HAP-1 (cell line): ENCODE data around the gene TEX261.

Experiments
- DNase-seq, 2 experiments: peaks; one replicate each; pipeline ENCODE4 v3.0.0-alpha.2; 2016 to 2020; ENCODE audit warnings: low spot score in 2 of 2
- H3K27me3 ChIP-seq: fragments of 250-450 bp; sonication (Bioruptor Pico); 2 replicates; pipeline ENCODE4 v1.5.1; 2020; ENCODE audit warnings: low read depth, mild to moderate bottlenecking, moderate library complexity
- H3K36me3 ChIP-seq: fragments of 250-450 bp; sonication (Bioruptor Pico); replicated peaks from 2 replicates; pipeline ENCODE4 v1.5.1; 2020; ENCODE audit warnings: mild to moderate bottlenecking
- H3K4me1 ChIP-seq: fragments of 250-450 bp; sonication (Bioruptor Pico); 2 replicates; pipeline ENCODE4 v1.5.1; 2020; ENCODE audit warnings: mild to moderate bottlenecking
- H3K4me3 ChIP-seq: fragments of 250-450 bp; sonication (Bioruptor Pico); 2 replicates; pipeline ENCODE4 v1.5.1; 2020; ENCODE audit warnings: mild to moderate bottlenecking, moderate library complexity
- H3K9me3 ChIP-seq: fragments of 250-450 bp; sonication (Bioruptor Pico); 2 replicates; pipeline ENCODE4 v1.5.1; 2020; ENCODE audit warnings: mild to moderate bottlenecking, moderate library complexity
- in situ Hi-C: fragments of 300-500 bp; cut with MboI; formaldehyde crosslinking; loops from 3 replicates; pipeline ENCODE4 v1.14.3; 2020; ENCODE audit warnings: low sequenced_read_pairs, inconsistent platforms, mixed read lengths

Gene TEX261

DNA sequence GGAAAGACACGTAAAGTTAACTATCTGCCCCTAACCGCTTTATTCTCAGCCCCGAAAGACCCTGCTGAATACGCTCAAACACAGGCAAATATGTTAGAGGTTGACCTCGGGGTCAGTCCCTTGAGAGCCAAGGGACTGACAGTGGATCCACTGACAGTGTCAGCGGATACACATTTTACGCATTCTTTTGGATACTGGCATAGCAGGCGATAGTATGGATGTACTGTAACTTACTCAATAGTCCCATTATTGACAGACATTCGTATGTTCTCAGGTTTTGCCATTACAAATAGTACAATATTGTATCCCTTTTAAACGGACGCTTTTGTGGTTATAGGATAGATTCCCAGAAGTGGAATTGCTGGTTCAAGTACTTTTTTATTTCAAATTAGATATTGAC, 45.6 kb downstream of the TEX261 start:
- in situ Hi-C loops, result loop anchor here (5.0 to 25.0 kb wide), 4 partner anchors 77 to 637 kb away; partner anchors contain the start of genes FAM136A and FIGLA
- H3K36me3 ChIP-seq, result no peaks in the 10 kb centered on the region

GRCh38 chr2:70948337-70949003, 46.2 kb downstream of the TEX261 start:
- peak overlapping the region; percentile 25 for H3K4me3 ChIP-seq
- peaks cover 20% of the 10 kb centered on the region for H3K4me1 ChIP-seq
- H3K27me3 ChIP-seq, result peaks cover 4% of the 10 kb centered on the region
- DNase-seq, result peak; percentile 53 to 94
- no peaks in the 10 kb centered on the region for H3K36me3 ChIP-seq
- no peaks in the 10 kb centered on the region for H3K9me3 ChIP-seq
- in situ Hi-C loops, result loop anchor here (5.0 to 25.0 kb wide), 4 partner anchors 76 to 636 kb away; partner anchors contain the start of genes FAM136A and FIGLA

More for the DNA sequence above, 45.6 kb downstream of the TEX261 start:
- Histone ChIP-seq H3K27me3 (peaks cover 10% of the 10 kb centered on the region), H3K9me3 (no peaks in the 10 kb centered on the region), H3K4me3 (no peak overlapping the region), H3K4me1 (peaks cover 20% of the 10 kb centered on the region)
- DNase-seq, result no peak

- DNase-seq, result no peak
- H3K9me3 ChIP-seq, result no peaks in the 10 kb centered on the region
- no peaks in the 10 kb centered on the region for H3K27me3 ChIP-seq
- in situ Hi-C loops, result loop anchor here (5.0 to 25.0 kb wide), 4 partner anchors 75 to 635 kb away; partner anchors contain the start of genes FAM136A and FIGLA
- H3K36me3 ChIP-seq, result no peaks in the 10 kb centered on the region
- H3K4me3 ChIP-seq, result peak overlapping the region; percentile 25
- peaks cover 20% of the 10 kb centered on the region for H3K4me1 ChIP-seq
Observed at GRCh38 chr2:70947556-70948184, 47.0 kb downstream of the TEX261 start.

DNA sequence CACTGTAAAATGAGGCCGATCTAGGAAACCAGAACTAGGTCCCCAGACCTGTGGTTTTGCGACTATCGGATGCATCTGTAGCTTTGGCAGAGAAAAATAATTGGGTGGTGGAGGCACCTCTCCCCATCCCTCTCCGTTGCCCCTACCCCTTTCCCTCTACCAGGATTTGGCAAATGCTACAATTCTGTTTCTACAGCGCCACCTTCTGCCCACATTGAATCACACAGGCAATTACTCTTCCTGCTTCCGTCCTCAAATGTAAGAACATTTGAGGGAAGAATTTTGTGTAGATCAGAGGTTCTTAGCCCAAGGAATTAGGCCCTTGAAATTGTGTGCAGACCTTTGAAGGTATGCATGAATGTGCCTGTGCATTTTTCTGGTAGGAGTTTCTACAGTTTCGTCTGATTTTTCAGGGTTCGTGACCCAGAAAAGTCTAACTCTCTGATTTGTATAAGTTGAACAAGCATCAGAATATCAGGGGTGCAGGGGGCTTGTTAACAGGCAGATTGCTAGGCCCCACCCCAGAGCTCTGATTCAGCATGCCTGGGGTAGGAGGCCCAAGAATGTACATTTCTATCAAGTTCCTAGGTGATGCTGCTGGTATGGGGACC, 47.7 kb downstream of the TEX261 start:
- peaks cover 20% of the 10 kb centered on the region for H3K4me1 ChIP-seq
- in situ Hi-C loops, result loop anchor here (5.0 to 25.0 kb wide), 4 partner anchors 75 to 635 kb away; partner anchors contain the start of genes FAM136A and FIGLA
- H3K9me3 ChIP-seq, result no peaks in the 10 kb centered on the region
- H3K27me3 ChIP-seq, result no peaks in the 10 kb centered on the region
- peak; percentile 48 to 79 for DNase-seq
- no peaks in the 10 kb centered on the region for H3K36me3 ChIP-seq
- no peak overlapping the region for H3K4me3 ChIP-seq

DNA sequence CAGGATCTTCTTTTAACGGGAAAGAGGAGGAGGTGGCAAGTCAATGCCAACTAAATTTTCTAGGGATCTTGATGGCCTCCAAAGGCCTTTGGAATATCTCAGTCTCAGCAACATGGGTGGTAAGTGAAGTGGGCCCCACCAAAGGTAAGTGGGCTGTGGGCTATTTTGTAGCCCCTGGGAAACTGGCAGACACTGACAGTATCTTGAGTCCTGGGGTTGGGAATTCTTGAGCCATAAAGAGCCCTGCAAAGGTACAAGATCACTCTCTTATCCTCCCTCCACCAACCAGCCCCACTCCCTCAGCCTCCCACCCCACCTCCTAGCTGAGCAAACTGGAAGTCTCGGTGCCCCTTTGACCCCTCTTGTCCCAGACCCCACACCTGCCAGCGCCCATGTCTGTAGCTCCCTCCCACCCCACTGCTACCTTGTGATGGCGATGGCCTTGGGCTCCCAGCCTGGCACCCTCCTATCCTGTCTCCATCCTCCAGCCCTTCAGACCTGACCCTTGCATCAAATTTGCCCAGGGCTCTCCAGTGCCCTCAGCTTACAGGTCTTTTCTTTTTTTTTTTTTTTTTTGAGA, 50.5 kb downstream of the TEX261 start:
- H3K27me3 ChIP-seq, result no peaks in the 10 kb centered on the region
- no peak for DNase-seq
- peaks cover 20% of the 10 kb centered on the region for H3K4me1 ChIP-seq
- H3K4me3 ChIP-seq, result no peak overlapping the region
- in situ Hi-C loops, result loop anchor here (10.0 to 25.0 kb wide), 3 partner anchors 149 to 632 kb away; partner anchors contain the start of genes FAM136A and FIGLA
- H3K36me3 ChIP-seq, result no peaks in the 10 kb centered on the region
- no peaks in the 10 kb centered on the region for H3K9me3 ChIP-seq

GRCh38 chr2:70943205-70943871, 51.3 kb downstream of the TEX261 start:
- Histone ChIP-seq H3K27me3 (no peaks in the 10 kb centered on the region), H3K4me3 (no peak overlapping the region), H3K36me3 (no peaks in the 10 kb centered on the region), H3K9me3 (no peaks in the 10 kb centered on the region), H3K4me1 (peaks cover 20% of the 10 kb centered on the region)
- DNase-seq, result no peak
- in situ Hi-C loops, result loop anchor here (10.0 to 25.0 kb wide), 3 partner anchors 149 to 631 kb away; partner anchors contain the start of genes FAM136A and FIGLA

DNA sequence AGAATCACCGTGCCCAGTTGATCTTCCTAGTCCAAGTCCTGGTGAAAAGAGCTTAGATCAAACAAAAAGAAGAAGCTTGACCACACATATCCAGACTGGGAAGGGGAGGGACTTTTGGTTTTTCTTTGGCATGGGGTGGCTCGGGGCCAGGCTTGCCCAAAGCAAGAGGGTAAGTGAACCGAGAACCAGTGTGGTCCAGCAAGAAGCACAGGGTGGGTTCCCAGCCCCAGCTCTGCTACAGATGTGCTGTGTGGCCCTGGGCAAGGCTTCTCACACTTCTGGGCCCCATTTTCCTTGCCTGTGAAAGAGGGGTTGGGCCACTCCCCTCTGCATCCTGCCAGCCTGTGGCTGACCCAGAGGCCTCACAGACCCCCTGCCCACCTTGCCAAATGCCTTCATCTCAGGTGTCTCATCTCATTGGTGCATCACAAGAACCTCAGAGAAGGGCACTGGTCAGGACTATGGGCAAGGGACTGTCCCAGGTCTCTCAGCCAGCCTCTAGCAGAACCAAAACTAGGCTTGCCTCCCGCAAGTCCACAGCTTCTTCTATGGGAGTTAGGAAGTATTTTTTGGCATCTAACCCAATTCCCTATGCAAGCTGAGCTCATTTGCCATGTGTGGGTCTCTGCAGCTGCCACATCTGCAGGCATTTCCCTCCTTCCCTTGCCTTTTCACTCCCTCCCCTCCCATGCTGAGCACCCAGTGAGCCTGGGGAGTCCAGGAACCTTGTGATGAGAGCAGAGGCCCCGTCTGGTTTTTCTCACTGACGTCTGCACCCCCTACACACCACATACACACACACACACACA, 52.1 kb downstream of the TEX261 start:
- H3K27me3 ChIP-seq, result no peaks in the 10 kb centered on the region
- peaks cover 12% of the 10 kb centered on the region for H3K4me1 ChIP-seq
- no peak for DNase-seq
- in situ Hi-C loops, result loop anchor here (10.0 to 25.0 kb wide), 3 partner anchors 148 to 630 kb away; partner anchors contain the start of genes FAM136A and FIGLA
- H3K36me3 ChIP-seq, result no peaks in the 10 kb centered on the region
- no peaks in the 10 kb centered on the region for H3K9me3 ChIP-seq
- H3K4me3 ChIP-seq, result no peak overlapping the region

DNA sequence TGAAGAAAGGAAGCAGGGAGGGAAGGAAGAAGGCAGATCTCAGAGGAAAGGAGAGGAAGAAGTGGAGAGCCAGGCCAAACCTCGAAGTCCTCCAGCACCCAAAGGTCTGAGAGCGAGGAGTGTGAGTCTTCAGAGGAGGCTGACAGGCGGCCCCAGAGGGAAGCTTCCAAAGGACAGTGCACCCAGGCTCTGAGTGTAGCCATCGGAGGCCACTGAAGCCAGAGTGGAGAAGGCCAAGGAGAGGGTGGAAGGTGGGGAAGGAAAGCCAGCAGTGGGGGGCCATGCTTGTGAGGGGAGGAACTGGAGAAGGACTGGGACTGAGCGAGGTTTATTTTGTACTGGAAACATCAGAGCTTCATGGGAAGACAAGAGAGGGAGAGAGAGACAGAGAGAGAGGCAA, 53.0 kb downstream of the TEX261 start:
- in situ Hi-C loops, result loop anchor here (10.0 to 25.0 kb wide), 3 partner anchors 147 to 629 kb away; partner anchors contain the start of genes FAM136A and FIGLA
- no peaks in the 10 kb centered on the region for H3K9me3 ChIP-seq
- H3K36me3 ChIP-seq, result no peaks in the 10 kb centered on the region
- DNase-seq, result no peak
- peaks cover 3% of the 10 kb centered on the region for H3K4me1 ChIP-seq
- no peak overlapping the region for H3K4me3 ChIP-seq
- H3K27me3 ChIP-seq, result no peaks in the 10 kb centered on the region

GRCh38 chr2:70941186-70941585, 53.5 kb downstream of the TEX261 start:
- H3K27me3 ChIP-seq, result no peaks in the 10 kb centered on the region
- in situ Hi-C loops, result loop anchor here (10.0 to 25.0 kb wide), 3 partner anchors 146 to 629 kb away; partner anchors contain the start of genes FAM136A and FIGLA
- no peaks in the 10 kb centered on the region for H3K36me3 ChIP-seq
- no peak for DNase-seq
- no peak overlapping the region for H3K4me3 ChIP-seq
- no peaks in the 10 kb centered on the region for H3K9me3 ChIP-seq
- H3K4me1 ChIP-seq, result no peaks in the 10 kb centered on the region

DNA sequence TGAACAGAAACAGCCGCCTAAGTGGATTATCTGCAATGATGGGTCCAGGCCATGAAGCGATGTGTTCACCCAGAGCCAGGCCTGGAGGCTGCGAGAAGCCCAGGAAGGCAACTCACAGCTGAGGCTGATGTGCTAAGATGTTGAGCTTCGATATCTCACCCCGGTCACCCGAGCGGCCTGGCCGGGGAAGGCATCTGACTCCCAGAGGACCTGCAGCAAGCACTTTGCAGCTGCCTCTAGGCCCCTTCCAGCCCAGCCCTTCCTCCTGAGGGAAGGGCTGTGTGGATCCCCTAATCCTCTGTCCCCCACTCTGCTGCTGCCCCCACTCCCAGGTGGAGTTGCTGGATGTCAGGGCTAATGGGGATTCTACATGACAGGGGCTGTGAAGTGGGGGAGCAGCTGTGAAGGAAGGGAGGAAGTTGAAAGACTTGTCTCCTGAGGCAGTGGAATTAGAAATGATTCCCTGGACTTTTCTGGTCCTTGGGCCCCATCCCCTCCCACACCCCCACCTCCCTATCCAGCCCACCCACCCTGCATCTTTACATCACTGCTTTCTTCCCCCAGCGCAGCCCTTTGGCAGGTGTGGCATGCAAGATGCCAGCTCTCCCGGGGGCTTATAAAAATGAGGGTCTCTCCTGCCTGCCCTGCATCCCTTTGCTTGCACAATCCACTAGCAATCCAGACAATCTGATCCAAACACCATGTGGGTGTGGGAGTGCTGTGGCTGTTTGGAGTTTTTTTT, 54.7 kb downstream of the TEX261 start:
- H3K36me3 ChIP-seq, result no peaks in the 10 kb centered on the region
- in situ Hi-C loops, result loop anchor here (10.0 to 25.0 kb wide), 3 partner anchors 145 to 628 kb away; partner anchors contain the start of genes FAM136A and FIGLA
- H3K4me3 ChIP-seq, result no peak overlapping the region
- H3K4me1 ChIP-seq, result no peaks in the 10 kb centered on the region
- H3K9me3 ChIP-seq, result no peaks in the 10 kb centered on the region
- no peak for DNase-seq
- H3K27me3 ChIP-seq, result no peaks in the 10 kb centered on the region

DNA sequence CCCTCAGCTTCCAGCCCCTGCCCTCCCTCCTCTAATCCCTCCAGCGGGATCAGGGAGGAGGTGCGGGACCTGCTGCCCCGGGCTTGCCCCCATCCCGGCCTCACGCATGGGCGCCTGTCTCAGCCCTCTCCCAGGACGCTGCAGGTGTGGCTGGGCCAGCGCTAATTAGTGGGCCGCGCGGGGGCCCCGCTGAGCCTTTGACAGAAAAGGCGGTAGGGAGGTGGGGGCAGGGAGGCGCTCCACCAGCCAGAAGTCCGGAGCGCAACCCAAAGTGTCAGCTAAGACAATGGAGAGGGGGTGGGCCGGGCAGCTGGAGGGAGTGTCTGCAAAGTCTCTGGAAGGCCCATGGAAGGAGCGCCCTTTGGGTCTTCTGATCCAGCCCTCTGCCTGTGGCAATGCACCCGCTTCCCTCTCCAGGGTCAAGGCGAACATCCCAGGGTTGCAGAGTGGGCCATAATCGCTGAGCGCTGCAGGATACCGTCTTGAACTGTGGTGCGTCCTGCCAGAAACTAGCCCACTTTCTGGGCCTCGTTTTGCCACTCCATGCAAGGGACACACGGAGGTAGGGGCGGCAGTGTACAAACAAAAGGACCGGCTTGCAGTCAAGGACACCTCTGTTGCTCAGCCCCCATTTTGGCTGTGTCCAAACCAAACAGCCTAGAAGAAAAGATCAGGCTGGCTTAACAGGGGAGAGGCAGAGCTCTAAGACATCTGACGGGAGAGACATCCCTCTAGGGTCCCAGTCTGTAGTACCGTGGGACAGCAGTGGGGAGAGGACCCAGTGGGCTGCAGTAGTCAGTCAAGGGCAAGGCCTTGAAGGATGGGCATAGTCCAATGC, 55.5 kb downstream of the TEX261 start:
- no peak overlapping the region for H3K4me3 ChIP-seq
- in situ Hi-C loops, result loop anchor here (25.0 kb wide), 1 partner anchor 627 kb away; the partner anchor contains the start of gene FAM136A
- H3K4me1 ChIP-seq, result no peaks in the 10 kb centered on the region
- H3K36me3 ChIP-seq, result no peaks in the 10 kb centered on the region
- H3K9me3 ChIP-seq, result no peaks in the 10 kb centered on the region
- H3K27me3 ChIP-seq, result no peaks in the 10 kb centered on the region
- DNase-seq, result no peak
